Activated naive CD4-positive, alpha-beta T cell treated with anti-CD3 and anti-CD28 coated beads, Interleukin-2, amount 50 U/mL, for 72 hours (primary cell): ENCODE measurements around the gene HMCN1. TPM values are rescaled to one million over a fixed set of nuclear protein-coding genes. Genes with fewer than 3 reads are reported as not detected.

Source experiments
- ATAC-seq, 2 donors: fragments of 150-1000 bp; cut with Tn5 transposase; 2 replicates each; pipeline ENCODE4 v1.10.0; 2021; ENCODE audit warnings: mild to moderate bottlenecking in 2 of 2, moderate library complexity in 2 of 2
- DNase-seq, 2 donors: peaks; one replicate each; pipeline ENCODE4 v3.0.0; 2021 to 2022; ENCODE audit warnings: low spot score in 2 of 2
- H3K27ac Mint-ChIP-seq, 2 donors: one replicate each; pipeline ENCODE4 v1.8.0; 2022; ENCODE audit warnings: mild to moderate bottlenecking in 2 of 2, mixed read lengths in 2 of 2
- H3K36me3 Mint-ChIP-seq, 2 donors: one replicate each; pipeline ENCODE4 v1.8.0; 2022; ENCODE audit warnings: mixed read lengths in 2 of 2
- H3K9me3 Mint-ChIP-seq, 2 donors: one replicate each; pipeline ENCODE4 v1.8.0; 2022; ENCODE audit warnings: mixed read lengths in 2 of 2
- total RNA-seq, 2 donors: library from RNA; stranded (reverse); gene quantifications; one replicate each; pipeline ENCODE4 v1.2.3, GENCODE V29; 2022

HMCN1 gene
- total RNA-seq, 2 donors from 2014 or later: 0.14 TPM; not detected in 1

GRCh38 chr1:186086583-186086982 is 352.4 kb downstream of the HMCN1 start:
- H3K9me3 Mint-ChIP-seq: no peaks in the 10 kb centered on the region
- no peak overlapping the region for H3K27ac Mint-ChIP-seq
- DNase-seq (no peak), ATAC-seq (no peak)
- H3K36me3 Mint-ChIP-seq: no peaks in the 10 kb centered on the region

GRCh38 chr1:186089940-186090339 is 355.7 kb downstream of the HMCN1 start:
- DNase-seq (no peak), ATAC-seq (no peak)
- H3K36me3 Mint-ChIP-seq: no peaks in the 10 kb centered on the region
- no peak overlapping the region for H3K27ac Mint-ChIP-seq
- no peaks in the 10 kb centered on the region for H3K9me3 Mint-ChIP-seq

- peak in 1 of 2 donors; percentile 53 for ATAC-seq
- no peak for DNase-seq
- Mint-ChIP-seq H3K27ac (no peak overlapping the region), H3K9me3 (no peaks in the 10 kb centered on the region), H3K36me3 (no peaks in the 10 kb centered on the region)
Observed at GRCh38 chr1:186091222-186091720, 357.1 kb downstream of the HMCN1 start.

- Mint-ChIP-seq H3K27ac (no peak overlapping the region), H3K36me3 (no peaks in the 10 kb centered on the region), H3K9me3 (no peaks in the 10 kb centered on the region)
- ATAC-seq (no peak), DNase-seq (no peak)
Observed at GRCh38 chr1:186093437-186093836, 359.2 kb downstream of the HMCN1 start.

- ATAC-seq (no peak), DNase-seq (no peak)
- Mint-ChIP-seq H3K36me3 (no peaks in the 10 kb centered on the region), H3K27ac (no peak overlapping the region), H3K9me3 (no peaks in the 10 kb centered on the region)
Observed at GRCh38 chr1:186094172-186094571, 360.0 kb downstream of the HMCN1 start.

GRCh38 chr1:186099336-186100104 is 365.3 kb downstream of the HMCN1 start:
- DNase-seq (no peak), ATAC-seq (no peak)
- Mint-ChIP-seq H3K36me3 (no peaks in the 10 kb centered on the region), H3K9me3 (no peaks in the 10 kb centered on the region), H3K27ac (no peak overlapping the region)

- no peak for DNase-seq
Observed at GRCh38 chr1:186102107-186102506, 367.9 kb downstream of the HMCN1 start.

GRCh38 chr1:186102547-186103148 is 368.5 kb downstream of the HMCN1 start:
- Mint-ChIP-seq H3K27ac (no peak overlapping the region), H3K36me3 (no peaks in the 10 kb centered on the region), H3K9me3 (no peaks in the 10 kb centered on the region)
- DNase-seq (no peak), ATAC-seq (no peak)

More at GRCh38 chr1:186102107-186102506, 367.9 kb downstream of the HMCN1 start:
- Mint-ChIP-seq H3K9me3 (no peaks in the 10 kb centered on the region), H3K36me3 (no peaks in the 10 kb centered on the region), H3K27ac (no peak overlapping the region)
- ATAC-seq: no peak

- no peak for ATAC-seq
- no peaks in the 10 kb centered on the region for H3K36me3 Mint-ChIP-seq
- H3K9me3 Mint-ChIP-seq: no peaks in the 10 kb centered on the region
- no peak for DNase-seq
- no peak overlapping the region for H3K27ac Mint-ChIP-seq
Observed at GRCh38 chr1:186104459-186104858, 370.3 kb downstream of the HMCN1 start.

GRCh38 chr1:186112280-186112679 is 378.1 kb downstream of the HMCN1 start:
- Mint-ChIP-seq H3K9me3 (peaks cover 5 to 6% of the 10 kb centered on the region in 2 donors), H3K36me3 (no peaks in the 10 kb centered on the region), H3K27ac (no peak overlapping the region)
- DNase-seq (no peak), ATAC-seq (no peak)

- H3K9me3 Mint-ChIP-seq: peaks cover 5 to 6% of the 10 kb centered on the region in 2 donors
- no peaks in the 10 kb centered on the region for H3K36me3 Mint-ChIP-seq
Observed at GRCh38 chr1:186113461-186113860, 379.3 kb downstream of the HMCN1 start.

GRCh38 chr1:186118724-186119123 is 384.5 kb downstream of the HMCN1 start:
- peak in 1 of 2 donors; percentile 41 for ATAC-seq
- H3K9me3 Mint-ChIP-seq: no peaks in the 10 kb centered on the region
- no peak for DNase-seq
- H3K36me3 Mint-ChIP-seq: no peaks in the 10 kb centered on the region
- H3K27ac Mint-ChIP-seq: no peak overlapping the region

More at GRCh38 chr1:186113461-186113860, 379.3 kb downstream of the HMCN1 start:
- no peak overlapping the region for H3K27ac Mint-ChIP-seq
- ATAC-seq (no peak), DNase-seq (no peak)

GRCh38 chr1:186122837-186123236 is 388.6 kb downstream of the HMCN1 start:
- H3K27ac Mint-ChIP-seq: no peak overlapping the region
- DNase-seq: no peak
- no peak for ATAC-seq
- H3K36me3 Mint-ChIP-seq: no peaks in the 10 kb centered on the region
- H3K9me3 Mint-ChIP-seq: no peaks in the 10 kb centered on the region

- H3K27ac Mint-ChIP-seq: no peak overlapping the region
- no peaks in the 10 kb centered on the region for H3K36me3 Mint-ChIP-seq
- DNase-seq: no peak
- H3K9me3 Mint-ChIP-seq: no peaks in the 10 kb centered on the region
- ATAC-seq: no peak
Observed at GRCh38 chr1:186125035-186125434, 390.8 kb downstream of the HMCN1 start.

GRCh38 chr1:186125511-186125910 is 391.3 kb downstream of the HMCN1 start:
- ATAC-seq (no peak), DNase-seq (no peak)
- Mint-ChIP-seq H3K27ac (no peak overlapping the region), H3K36me3 (no peaks in the 10 kb centered on the region), H3K9me3 (no peaks in the 10 kb centered on the region)

- no peaks in the 10 kb centered on the region for H3K36me3 Mint-ChIP-seq
- no peak overlapping the region for H3K27ac Mint-ChIP-seq
- DNase-seq (no peak), ATAC-seq (no peak)
- no peaks in the 10 kb centered on the region for H3K9me3 Mint-ChIP-seq
Observed at GRCh38 chr1:186129758-186130157, 395.6 kb downstream of the HMCN1 start.

- no peak for DNase-seq
- no peak for ATAC-seq
- H3K9me3 Mint-ChIP-seq: no peaks in the 10 kb centered on the region
- no peaks in the 10 kb centered on the region for H3K36me3 Mint-ChIP-seq
- H3K27ac Mint-ChIP-seq: no peak overlapping the region
Observed at GRCh38 chr1:186139115-186139514, 404.9 kb downstream of the HMCN1 start.

- Mint-ChIP-seq H3K9me3 (no peaks in the 10 kb centered on the region), H3K27ac (no peak overlapping the region), H3K36me3 (no peaks in the 10 kb centered on the region)
- no peak for DNase-seq
- no peak for ATAC-seq
Observed at GRCh38 chr1:186139701-186140100, 405.5 kb downstream of the HMCN1 start.
